ENCODE measurements around the gene LBX2.
"Not testable (repeated sequence)": the region's sequence is repeated elsewhere in the genome, so short reads cannot be mapped to it uniquely, and the experiment has no call there.

Gene LBX2

GRCh38 chr2:74493546-74493945 lies 5.9 kb downstream of the LBX2 start:
- peaks cover 35% of the 10 kb centered on the region for H3K27me3 ChIP-seq (ENCODE audit: control insufficient read depth, insufficient read depth, low read length)
- peaks cover 45% of the 10 kb centered on the region for H3K36me3 ChIP-seq (ENCODE audit: control insufficient read depth, insufficient read depth, low read length)
- no peak overlapping the region for H3K9ac ChIP-seq (ENCODE audit: low read depth, low read length)
- no peak overlapping the region for H3K27ac ChIP-seq (ENCODE audit: low read depth, low read length)
- H3K9me3 ChIP-seq (ENCODE audit: control insufficient read depth, insufficient read depth, low read length), result no peaks in the 10 kb centered on the region
- peaks cover 4% of the 10 kb centered on the region; the same call in 1 of the 2 replicates for H3K4me1 ChIP-seq (ENCODE audit: control insufficient read depth, insufficient read depth, low read length)
- H3K4me3 ChIP-seq (ENCODE audit: low read depth, low read length), result no peak overlapping the region

GRCh38 chr2:74491648-74492544 lies 7.5 kb downstream of the LBX2 start:
- peaks cover 46% of the 10 kb centered on the region for H3K36me3 ChIP-seq (ENCODE audit: control insufficient read depth, insufficient read depth, low read length)
- H3K9me3 ChIP-seq (ENCODE audit: control insufficient read depth, insufficient read depth, low read length), result no peaks in the 10 kb centered on the region
- H3K9ac ChIP-seq (ENCODE audit: low read depth, low read length), result no peak overlapping the region
- no peak overlapping the region for H3K27ac ChIP-seq (ENCODE audit: low read depth, low read length)
- peaks cover 18% of the 10 kb centered on the region for H3K27me3 ChIP-seq (ENCODE audit: control insufficient read depth, insufficient read depth, low read length)
- no peak overlapping the region for H3K4me3 ChIP-seq (ENCODE audit: low read depth, low read length)
- H3K4me1 ChIP-seq (ENCODE audit: control insufficient read depth, insufficient read depth, low read length), result no peaks in the 10 kb centered on the region

- peaks cover 50% of the 10 kb centered on the region for H3K36me3 ChIP-seq (ENCODE audit: control insufficient read depth, insufficient read depth, low read length)
- H3K27ac ChIP-seq (ENCODE audit: low read depth, low read length), result no peak overlapping the region
- no peaks in the 10 kb centered on the region for H3K4me1 ChIP-seq (ENCODE audit: control insufficient read depth, insufficient read depth, low read length)
- H3K4me3 ChIP-seq (ENCODE audit: low read depth, low read length), result no peak overlapping the region
- H3K9ac ChIP-seq (ENCODE audit: low read depth, low read length), result no peak overlapping the region
- H3K27me3 ChIP-seq (ENCODE audit: control insufficient read depth, insufficient read depth, low read length), result no peaks in the 10 kb centered on the region
- H3K9me3 ChIP-seq (ENCODE audit: control insufficient read depth, insufficient read depth, low read length), result no peaks in the 10 kb centered on the region
Observed at GRCh38 chr2:74489906-74490305, 9.5 kb downstream of the LBX2 start.

GRCh38 chr2:74488643-74489481 lies 10.5 kb downstream of the LBX2 start:
- H3K4me3 ChIP-seq (ENCODE audit: low read depth, low read length), result no peak overlapping the region
- no peak overlapping the region for H3K9ac ChIP-seq (ENCODE audit: low read depth, low read length)
- no peaks in the 10 kb centered on the region for H3K27me3 ChIP-seq (ENCODE audit: control insufficient read depth, insufficient read depth, low read length)
- H3K27ac ChIP-seq (ENCODE audit: low read depth, low read length), result no peak overlapping the region
- H3K36me3 ChIP-seq (ENCODE audit: control insufficient read depth, insufficient read depth, low read length), result peaks cover 44% of the 10 kb centered on the region
- H3K4me1 ChIP-seq (ENCODE audit: control insufficient read depth, insufficient read depth, low read length), result no peaks in the 10 kb centered on the region
- H3K9me3 ChIP-seq (ENCODE audit: control insufficient read depth, insufficient read depth, low read length), result no peaks in the 10 kb centered on the region

- Histone ChIP-seq H3K4me3 (ENCODE audit: low read depth, low read length) (no peak overlapping the region), H3K4me1 (ENCODE audit: control insufficient read depth, insufficient read depth, low read length) (peaks cover 5% of the 10 kb centered on the region), H3K9ac (ENCODE audit: low read depth, low read length) (no peak overlapping the region), H3K36me3 (ENCODE audit: control insufficient read depth, insufficient read depth, low read length) (peaks cover 21% of the 10 kb centered on the region), H3K27me3 (ENCODE audit: control insufficient read depth, insufficient read depth, low read length) (no peaks in the 10 kb centered on the region), H3K9me3 (ENCODE audit: control insufficient read depth, insufficient read depth, low read length) (no peaks in the 10 kb centered on the region), H3K27ac (ENCODE audit: low read depth, low read length) (no peak overlapping the region)
Observed at GRCh38 chr2:74486141-74486540, 13.3 kb downstream of the LBX2 start.

- Histone ChIP-seq H3K4me3 (ENCODE audit: low read depth, low read length) (peak overlapping the region; percentile 78), H3K36me3 (ENCODE audit: control insufficient read depth, insufficient read depth, low read length) (peaks cover 29% of the 10 kb centered on the region)
- not testable (repeated sequence) for H3K9ac ChIP-seq (ENCODE audit: low read depth, low read length); H3K4me1 ChIP-seq (ENCODE audit: control insufficient read depth, insufficient read depth, low read length); H3K27ac ChIP-seq (ENCODE audit: low read depth, low read length); H3K27me3 ChIP-seq (ENCODE audit: control insufficient read depth, insufficient read depth, low read length); H3K9me3 ChIP-seq (ENCODE audit: control insufficient read depth, insufficient read depth, low read length)
Observed at GRCh38 chr2:74483675-74484164, 15.7 kb downstream of the LBX2 start.

GRCh38 chr2:74482801-74483674 lies 16.4 kb downstream of the LBX2 start, which contains the start of the genes CCDC142 and TTC31:
Gene CCDC142, minus strand, starts transcription at chr2:74482998. Its CDS starts 161 bp downstream, at chr2:74482837.
Gene TTC31, plus strand, starts transcription at chr2:74483081. Its CDS starts 15 bp downstream, at chr2:74483096.
- Histone ChIP-seq H3K9me3 (ENCODE audit: control insufficient read depth, insufficient read depth, low read length) (no peaks in the 10 kb centered on the region), H3K4me3 (ENCODE audit: low read depth, low read length) (peak within 1 kb of the TSS; percentile 78), H3K4me1 (ENCODE audit: control insufficient read depth, insufficient read depth, low read length) (peaks cover 6% of the 10 kb centered on the region), H3K27me3 (ENCODE audit: control insufficient read depth, insufficient read depth, low read length) (no peaks in the 10 kb centered on the region), H3K9ac (ENCODE audit: low read depth, low read length) (peak within 1 kb of the TSS; percentile 76), H3K36me3 (ENCODE audit: control insufficient read depth, insufficient read depth, low read length) (peaks cover 29% of the 10 kb centered on the region), H3K27ac (ENCODE audit: low read depth, low read length) (peak within 1 kb of the TSS; percentile 90)

GRCh38 chr2:74481961-74482800 lies 17.2 kb downstream of the LBX2 start:
- no peaks in the 10 kb centered on the region for H3K9me3 ChIP-seq (ENCODE audit: control insufficient read depth, insufficient read depth, low read length)
- peaks cover 34% of the 10 kb centered on the region for H3K36me3 ChIP-seq (ENCODE audit: control insufficient read depth, insufficient read depth, low read length)
- H3K4me1 ChIP-seq (ENCODE audit: control insufficient read depth, insufficient read depth, low read length), result peaks cover 6% of the 10 kb centered on the region
- peak overlapping the region; percentile 90 for H3K27ac ChIP-seq (ENCODE audit: low read depth, low read length)
- no peaks in the 10 kb centered on the region for H3K27me3 ChIP-seq (ENCODE audit: control insufficient read depth, insufficient read depth, low read length)
- peak overlapping the region; percentile 78 for H3K4me3 ChIP-seq (ENCODE audit: low read depth, low read length)
- peak overlapping the region; percentile 76 for H3K9ac ChIP-seq (ENCODE audit: low read depth, low read length)

- H3K27me3 ChIP-seq (ENCODE audit: control insufficient read depth, insufficient read depth, low read length), result no peaks in the 10 kb centered on the region
- no peaks in the 10 kb centered on the region for H3K9me3 ChIP-seq (ENCODE audit: control insufficient read depth, insufficient read depth, low read length)
- no peak overlapping the region for H3K27ac ChIP-seq (ENCODE audit: low read depth, low read length)
- peaks cover 36% of the 10 kb centered on the region for H3K36me3 ChIP-seq (ENCODE audit: control insufficient read depth, insufficient read depth, low read length)
- H3K4me1 ChIP-seq (ENCODE audit: control insufficient read depth, insufficient read depth, low read length), result peaks cover 6% of the 10 kb centered on the region
- no peak overlapping the region for H3K9ac ChIP-seq (ENCODE audit: low read depth, low read length)
- peak overlapping the region; percentile 78 for H3K4me3 ChIP-seq (ENCODE audit: low read depth, low read length)
Observed at GRCh38 chr2:74481431-74481830, 18.0 kb downstream of the LBX2 start.
